Stimulated activated CD4-positive, alpha-beta T cell treated with anti-CD3 and anti-CD28 coated beads, Interleukin-2, amount 100 ng/mL, for 48 hours (primary cell): ENCODE results near the gene CRADD.
"Not testable (repeated sequence)": the region's sequence is repeated elsewhere in the genome, so short reads cannot be mapped to it uniquely, and the experiment has no call there.

Source experiments
- DNase-seq, 2 donors: peaks; one replicate each; pipeline ENCODE4 v3.0.0-alpha.2; 2020

Gene CRADD

GRCh38 chr12:93708952-93709351 lies 31.8 kb downstream of the CRADD start:
- DNase-seq: no peak

GRCh38 chr12:93709386-93709785 lies 32.2 kb downstream of the CRADD start:
- DNase-seq: no peak

- DNase-seq: no peak
Measured at GRCh38 chr12:93710574-93710926, 33.4 kb downstream of the CRADD start.

GRCh38 chr12:93711502-93711901 lies 34.3 kb downstream of the CRADD start:
- not testable (repeated sequence) for DNase-seq

GRCh38 chr12:93712200-93712599 lies 35.0 kb downstream of the CRADD start:
- no peak for DNase-seq

GRCh38 chr12:93713060-93713459 lies 35.9 kb downstream of the CRADD start:
- DNase-seq: no peak

- no peak for DNase-seq
Measured at GRCh38 chr12:93713800-93714199, 36.6 kb downstream of the CRADD start.

- DNase-seq: no peak
Measured at GRCh38 chr12:93714382-93714781, 37.2 kb downstream of the CRADD start.

GRCh38 chr12:93719710-93720109 lies 42.5 kb downstream of the CRADD start:
- no peak for DNase-seq

GRCh38 chr12:93720559-93720958 lies 43.4 kb downstream of the CRADD start:
- DNase-seq: no peak

GRCh38 chr12:93722179-93722578 lies 45.0 kb downstream of the CRADD start:
- DNase-seq: no peak

- DNase-seq: no peak
Measured at GRCh38 chr12:93722835-93723567, 45.8 kb downstream of the CRADD start.

GRCh38 chr12:93723568-93723930 lies 46.4 kb downstream of the CRADD start:
- no peak for DNase-seq

- no peak for DNase-seq
Measured at GRCh38 chr12:93725531-93725930, 48.4 kb downstream of the CRADD start.

GRCh38 chr12:93727195-93727811 lies 50.1 kb downstream of the CRADD start:
- DNase-seq: no peak

GRCh38 chr12:93727911-93728310 lies 50.7 kb downstream of the CRADD start:
- no peak for DNase-seq

GRCh38 chr12:93729934-93730333 lies 52.8 kb downstream of the CRADD start:
- no peak for DNase-seq

- DNase-seq: no peak
Measured at GRCh38 chr12:93733358-93733757, 56.2 kb downstream of the CRADD start.

GRCh38 chr12:93733928-93734327 lies 56.8 kb downstream of the CRADD start:
- no peak for DNase-seq

GRCh38 chr12:93734784-93735183 lies 57.6 kb downstream of the CRADD start:
- DNase-seq: no peak

- no peak for DNase-seq
Measured at GRCh38 chr12:93736640-93737178, 59.5 kb downstream of the CRADD start.

- DNase-seq: no peak
Measured at GRCh38 chr12:93737457-93738198, 60.5 kb downstream of the CRADD start.

GRCh38 chr12:93738199-93739058 lies 61.3 kb downstream of the CRADD start:
- no peak for DNase-seq
